GF-D8 (cell line): ENCODE measurements around the gene WDR70.

ENCODE experiments used
- DNase-seq: peaks from one replicate; lab custom pipeline; 2025; lab: John Stamatoyannopoulos, UW

Gene WDR70

DNA sequence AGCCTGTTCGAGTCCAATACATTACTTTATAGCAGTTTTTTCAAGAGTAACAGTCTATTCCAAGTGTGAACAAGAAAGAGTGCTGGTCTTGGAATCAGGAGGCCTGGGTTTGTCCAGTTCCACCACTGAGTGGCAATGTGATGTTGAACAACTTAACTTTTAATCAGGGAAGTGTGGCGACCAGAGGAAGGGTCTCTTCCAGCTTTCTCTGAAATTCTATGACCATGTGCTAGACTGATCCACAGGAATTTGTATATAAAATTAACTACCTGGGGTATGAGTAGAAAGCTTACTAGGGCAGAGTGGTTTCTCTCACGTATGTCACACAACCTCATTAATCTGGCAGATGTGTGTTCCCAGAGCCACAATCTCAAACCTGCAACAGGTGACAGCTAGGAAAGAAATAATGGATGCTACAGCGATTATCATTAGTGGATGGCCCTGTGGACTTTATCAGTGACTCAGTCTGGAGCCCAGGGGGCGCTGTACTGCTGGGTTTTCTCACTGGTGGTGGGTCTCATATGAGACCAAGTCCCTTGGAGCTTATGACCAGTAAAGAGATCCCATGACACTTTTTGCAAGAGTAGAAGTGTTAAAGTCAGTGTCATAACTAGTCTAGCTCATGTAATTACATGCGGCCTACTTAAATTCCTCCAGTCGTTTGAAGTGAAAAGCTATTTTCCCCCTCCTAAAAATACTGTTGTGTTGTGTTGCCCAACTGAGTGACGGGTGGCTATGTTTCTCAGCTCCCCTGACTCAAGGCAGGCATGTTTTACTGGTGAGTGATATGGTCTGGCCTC lies 344.2 kb downstream of the WDR70 start:
- no peak for DNase-seq

DNA sequence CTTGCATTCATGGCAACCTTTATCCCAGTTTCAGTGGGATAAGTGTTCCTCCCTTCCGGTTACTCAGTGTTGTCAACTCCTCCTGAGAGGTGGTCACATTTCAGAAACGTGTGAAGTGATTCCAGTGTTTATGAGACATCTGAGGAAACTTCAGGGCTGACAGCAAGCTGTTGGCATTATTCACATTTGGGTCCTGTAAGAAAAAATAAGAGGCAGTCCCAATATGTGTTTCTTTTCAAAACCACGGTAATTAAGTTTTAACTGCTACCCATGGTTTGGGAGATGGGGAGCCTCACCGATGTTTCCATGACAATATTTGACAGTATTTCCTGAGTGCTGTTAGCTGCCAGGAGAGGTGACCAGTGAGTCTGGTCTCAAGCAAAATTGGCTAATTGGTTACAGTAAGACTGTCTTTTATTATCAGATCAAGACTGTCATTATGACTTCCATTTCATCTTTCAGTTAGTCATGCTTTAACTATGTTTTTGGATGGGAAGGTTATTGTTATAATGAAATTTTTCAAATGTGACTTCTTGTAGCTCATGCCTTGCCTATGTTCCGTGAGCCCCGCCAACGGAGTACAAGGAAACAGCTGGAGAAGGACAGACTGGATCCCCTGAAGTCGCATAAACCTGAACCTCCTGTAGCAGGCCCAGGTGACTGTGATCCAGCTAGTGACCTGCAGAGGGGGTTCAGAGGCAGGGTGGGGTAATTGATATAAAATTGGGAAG lies 345.4 kb downstream of the WDR70 start:
- DNase-seq, result no peak

DNA sequence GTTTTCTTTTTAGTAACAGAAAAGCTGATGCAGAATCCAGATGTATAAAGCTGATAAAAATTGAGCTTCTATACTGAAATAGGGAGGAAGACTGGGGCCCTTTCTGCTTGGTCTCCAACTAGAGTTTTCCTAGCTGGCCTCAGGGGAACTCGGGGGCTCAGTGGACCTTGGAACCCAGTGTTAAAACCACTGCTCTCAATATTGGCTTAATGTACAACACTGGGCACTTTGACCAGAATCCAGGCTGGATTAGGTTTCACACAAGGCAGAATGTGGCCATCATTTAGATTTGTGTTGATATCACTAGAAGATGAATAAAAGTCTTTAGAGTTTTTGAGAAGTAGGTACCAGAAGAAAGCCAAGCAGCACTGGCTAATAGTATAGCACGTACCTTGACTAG lies 346.1 kb downstream of the WDR70 start:
- DNase-seq, result no peak

DNA sequence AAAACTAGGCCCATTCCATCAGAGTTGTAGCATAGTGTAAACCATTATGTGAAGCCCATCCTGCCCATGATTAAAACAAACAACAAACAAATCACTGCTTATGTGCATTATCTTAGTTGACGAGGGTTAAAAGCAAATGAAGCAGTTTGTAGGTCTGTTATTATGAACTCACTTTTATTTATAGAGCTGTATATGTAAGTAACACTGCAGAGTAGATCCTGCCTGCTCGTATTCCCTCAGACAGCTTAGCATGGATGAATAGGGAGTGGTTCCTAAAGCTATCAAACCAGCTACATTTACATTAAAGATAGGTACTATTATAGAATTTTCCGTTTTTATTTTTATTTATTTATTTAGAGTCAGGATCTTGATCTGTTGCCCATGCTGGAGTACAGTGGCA lies 348.1 kb downstream of the WDR70 start:
- no peak for DNase-seq

DNA sequence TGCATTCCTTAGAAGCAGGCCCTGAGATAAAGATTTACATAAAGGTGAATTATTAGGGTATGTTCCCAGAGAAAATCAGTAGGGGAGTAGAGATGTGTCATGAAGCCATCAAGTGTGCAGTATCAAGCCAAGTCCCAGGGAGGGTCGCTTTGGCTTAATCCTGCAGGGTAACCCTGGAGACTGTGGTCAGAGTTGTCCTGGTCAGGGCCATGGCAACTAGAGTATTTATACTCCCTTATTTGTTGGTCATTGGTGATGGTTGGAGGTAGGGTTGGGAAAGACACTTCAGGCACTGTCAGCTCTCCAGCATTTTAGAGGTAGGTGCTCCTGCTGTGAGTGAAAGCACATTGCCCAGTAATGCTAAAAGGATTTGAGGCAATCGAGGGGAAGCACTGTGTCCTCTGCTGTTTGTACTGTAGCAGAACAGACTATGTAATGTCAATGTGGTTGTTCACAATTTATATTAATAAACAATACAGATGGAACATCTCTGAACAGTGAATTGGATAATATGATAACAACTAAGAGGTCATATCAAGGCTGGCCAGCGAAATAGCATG lies 351.9 kb downstream of the WDR70 start:
- DNase-seq, result no peak

DNA sequence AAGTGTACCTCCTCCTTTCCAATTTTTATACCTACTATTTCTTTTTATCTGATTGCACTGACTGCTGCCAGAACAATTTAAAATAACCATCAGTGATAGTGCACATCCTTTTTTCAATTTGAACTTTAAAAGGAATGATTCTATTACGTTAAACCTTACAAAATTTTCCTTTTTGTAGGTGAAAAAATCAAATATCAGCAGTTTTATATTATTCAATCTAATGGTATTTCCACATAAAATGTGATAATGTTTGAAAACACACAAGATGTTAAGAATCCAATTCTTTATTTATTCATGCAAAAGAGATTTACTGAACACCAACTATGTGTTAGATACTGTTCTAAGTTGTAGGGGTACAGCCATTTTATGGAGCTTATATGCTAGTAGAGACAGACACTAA lies 355.0 kb downstream of the WDR70 start:
- DNase-seq, result no peak

DNA sequence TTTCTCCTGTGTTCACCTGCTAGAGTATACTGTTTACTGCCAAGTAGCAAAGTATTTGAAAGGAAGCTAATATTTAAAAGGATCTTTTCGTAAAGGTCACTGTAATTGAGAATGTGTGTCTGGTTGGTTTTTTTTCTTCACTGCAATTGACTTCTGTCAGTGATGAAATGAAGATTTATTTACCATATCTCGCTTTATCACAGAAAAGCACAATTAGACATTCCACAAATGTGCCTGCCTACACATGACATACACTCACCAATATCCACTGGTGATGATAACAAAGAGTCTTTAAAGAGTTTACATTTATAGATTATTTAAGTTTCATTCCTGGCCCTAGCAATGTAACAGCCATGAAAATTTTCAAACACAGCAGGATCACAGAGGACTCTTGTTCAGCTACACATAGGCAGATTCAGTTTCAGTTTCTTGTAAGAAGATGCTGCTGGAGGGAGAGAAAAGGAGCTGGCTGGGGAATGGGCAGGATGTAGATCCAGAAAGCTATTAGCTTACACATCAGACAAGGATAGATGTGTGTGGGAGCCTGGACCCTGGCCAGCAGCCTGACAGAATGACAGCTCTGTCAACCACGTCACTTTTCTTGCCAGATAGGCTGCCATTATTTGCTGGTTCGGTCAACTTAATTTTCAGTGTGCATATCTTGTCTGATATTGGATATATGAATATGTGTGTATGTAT lies 356.7 kb downstream of the WDR70 start:
- no peak for DNase-seq

DNA sequence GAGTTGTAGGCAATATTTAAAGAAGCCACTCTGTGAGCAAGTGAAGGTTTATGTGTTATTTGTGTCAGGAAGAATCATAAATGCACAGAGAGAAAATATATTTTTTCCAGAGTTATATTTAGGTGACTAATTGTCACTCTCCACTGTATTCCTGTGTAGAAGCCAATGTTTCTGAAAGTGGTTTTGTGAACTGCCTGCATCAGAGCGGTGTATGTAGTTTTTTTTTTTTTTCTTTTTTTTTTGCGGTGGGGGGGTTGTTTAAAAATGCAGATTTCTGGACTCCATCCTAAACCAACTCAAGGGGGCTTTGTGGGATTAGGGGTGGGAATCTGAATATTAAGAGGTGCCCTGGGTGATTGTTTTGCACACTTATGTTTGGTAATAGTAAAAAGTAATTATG lies 357.3 kb downstream of the WDR70 start:
- DNase-seq, result no peak

DNA sequence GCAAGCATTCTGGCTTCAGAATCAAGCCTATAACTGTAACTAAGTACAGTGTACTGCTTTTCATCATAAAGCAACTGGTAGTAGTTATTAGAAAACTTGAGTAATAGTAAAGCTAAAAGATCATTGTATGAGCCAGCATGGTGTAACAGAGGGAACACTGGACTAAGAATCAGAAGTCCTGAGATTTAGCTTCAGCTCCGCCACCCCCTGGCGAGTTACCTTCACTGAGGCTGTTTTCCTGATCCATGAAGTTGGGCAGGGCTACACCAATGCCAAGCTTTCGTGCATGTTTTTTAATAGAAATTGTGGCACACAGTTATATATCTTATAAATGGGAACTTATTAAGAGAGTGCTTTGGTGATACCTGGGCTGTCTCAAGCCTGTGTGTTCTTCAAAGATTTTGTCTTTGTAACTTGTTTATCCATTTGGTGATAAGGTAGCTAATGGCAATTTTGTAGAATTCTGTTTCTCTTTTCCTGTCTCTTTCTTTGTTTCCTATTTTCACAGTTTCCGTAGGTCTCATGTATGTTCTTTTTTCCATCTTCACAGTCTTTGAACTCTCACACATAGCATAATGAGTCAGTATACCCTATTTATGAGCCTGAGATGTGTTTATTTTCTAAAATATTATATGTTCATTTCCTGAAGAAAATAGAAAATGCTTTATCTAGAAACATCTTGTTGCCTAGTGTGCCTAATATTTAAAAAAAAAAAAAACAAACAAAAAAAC lies 358.4 kb downstream of the WDR70 start:
- no peak for DNase-seq

DNA sequence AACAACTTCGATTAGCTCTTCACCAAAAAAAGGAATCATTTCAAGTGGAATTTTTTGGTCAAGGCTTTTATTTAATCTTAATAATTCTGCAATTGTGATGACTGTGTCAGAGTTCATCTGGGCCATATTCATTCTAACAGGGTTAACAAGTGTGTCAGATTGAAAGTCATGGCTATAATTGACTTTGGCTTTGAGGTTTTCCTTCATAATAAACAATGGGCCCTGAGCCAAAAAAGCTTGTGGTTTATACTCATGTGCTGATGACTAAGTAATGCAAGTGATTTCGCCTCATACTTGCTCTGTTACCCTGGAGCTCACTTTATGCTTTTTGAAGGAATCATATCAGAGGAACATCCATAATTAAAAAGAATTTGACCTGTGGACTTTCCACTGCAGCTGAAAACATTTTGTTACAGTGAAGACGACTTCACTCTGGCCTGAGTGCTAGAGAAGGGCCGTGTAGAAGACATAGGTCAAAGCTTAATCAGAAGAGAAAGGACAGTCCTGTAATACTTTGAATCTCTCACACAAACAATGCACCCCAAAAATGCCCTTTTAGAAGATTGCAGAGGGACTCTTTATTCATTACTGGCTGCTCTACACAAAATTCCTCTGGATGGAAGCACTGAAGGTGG lies 359.1 kb downstream of the WDR70 start:
- DNase-seq, result no peak

DNA sequence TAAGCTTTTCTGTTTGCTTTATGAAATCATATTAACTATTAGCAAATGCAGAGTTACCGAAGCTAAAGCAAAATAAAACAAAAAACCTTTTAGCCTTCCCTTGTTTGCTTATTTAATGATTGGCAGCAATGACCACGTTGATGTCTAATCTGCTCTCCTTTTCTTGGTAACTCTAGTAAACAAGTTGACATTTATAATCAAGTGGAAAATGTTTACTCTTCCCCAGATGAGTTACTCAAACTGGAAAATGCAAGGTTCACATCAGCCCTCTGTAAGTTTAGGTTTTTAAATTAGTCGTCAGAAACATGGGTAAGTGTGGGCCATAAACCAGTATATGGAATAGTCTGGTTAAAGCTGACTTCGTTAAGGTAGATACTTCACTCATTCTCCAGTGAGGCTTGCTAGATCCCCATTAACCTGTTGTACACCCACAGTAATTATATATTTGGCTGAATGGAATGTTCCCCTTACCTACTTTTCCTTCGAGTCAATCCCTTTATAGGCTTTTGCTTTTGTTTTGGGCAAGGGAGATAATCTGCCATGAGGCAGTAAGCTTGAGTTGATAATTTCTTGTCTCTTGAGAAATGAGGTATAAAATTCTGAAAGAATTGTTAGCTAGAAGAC lies 359.9 kb downstream of the WDR70 start:
- no peak for DNase-seq

DNA sequence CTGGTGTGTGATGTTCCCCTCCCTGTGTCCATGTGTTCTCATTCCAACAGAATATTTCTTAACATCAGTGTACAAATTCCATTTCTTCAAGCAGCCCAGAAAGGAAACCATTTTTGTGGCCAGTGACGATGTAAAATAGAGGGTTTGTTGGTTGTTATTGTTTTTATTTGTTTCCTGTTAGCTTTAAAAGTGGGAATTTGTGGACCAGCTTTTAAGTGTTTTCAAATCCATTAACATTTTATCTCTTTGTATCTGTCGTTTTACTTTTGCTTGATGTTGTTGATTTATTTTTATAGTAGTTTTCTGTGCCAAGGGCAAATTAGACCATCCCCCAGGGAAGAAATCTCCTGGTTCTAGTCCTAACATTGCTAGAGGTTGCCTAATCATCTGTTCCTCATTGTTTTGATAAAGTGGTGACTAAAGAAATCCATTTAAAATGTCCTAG lies 360.7 kb downstream of the WDR70 start:
- DNase-seq, result no peak

DNA sequence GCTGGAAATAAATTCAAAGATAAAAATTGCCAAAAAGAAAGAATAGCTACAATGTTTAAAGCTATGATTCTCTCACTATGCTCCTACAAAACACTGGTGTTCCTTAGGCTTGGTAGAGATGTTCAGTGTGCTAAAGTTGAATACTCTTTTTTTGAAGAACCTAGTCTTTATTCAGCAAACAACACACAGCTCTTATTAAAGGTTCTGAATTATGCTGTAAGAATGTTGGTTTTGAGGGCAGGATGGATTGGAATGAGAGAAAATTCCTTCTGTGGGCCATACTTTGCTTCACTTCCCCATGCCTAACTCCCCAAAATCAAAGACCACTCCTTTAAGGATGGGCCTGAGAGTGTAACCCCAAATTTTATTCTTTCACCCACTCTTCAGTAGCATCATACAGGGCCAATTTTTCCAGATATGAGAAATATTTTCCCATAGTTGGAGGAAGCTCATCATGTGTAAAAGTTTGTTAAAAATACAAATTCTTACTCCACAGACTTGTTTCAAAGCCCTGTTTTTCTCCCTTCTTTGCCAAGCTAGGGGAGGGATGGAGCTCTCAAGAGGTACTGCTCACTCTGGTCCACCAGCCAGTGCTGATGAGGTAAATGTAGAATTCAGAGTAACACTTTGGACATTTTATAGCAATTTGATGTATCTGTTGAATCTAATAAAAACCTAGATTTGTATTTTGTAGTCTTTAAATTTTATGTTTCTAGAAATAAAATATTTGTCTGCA lies 361.4 kb downstream of the WDR70 start:
- DNase-seq, result no peak

DNA sequence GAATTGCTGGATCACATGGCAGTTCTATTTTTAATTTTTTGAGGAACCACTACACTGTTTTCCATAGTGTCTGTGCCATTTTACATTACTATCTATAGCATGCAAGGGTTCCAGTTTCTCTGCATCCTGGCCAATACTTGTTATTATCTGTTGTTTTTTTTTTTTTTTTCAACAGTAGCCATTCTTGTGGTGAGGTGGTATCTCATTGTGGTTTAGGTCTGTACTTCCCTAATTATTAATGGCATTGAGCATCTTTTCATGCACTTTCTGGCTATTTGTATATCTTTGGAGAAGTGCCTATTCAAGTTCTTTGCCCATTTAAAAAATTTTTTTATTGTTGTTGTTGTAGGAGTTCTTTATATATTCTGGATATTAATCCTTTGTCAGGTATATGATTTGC lies 363.0 kb downstream of the WDR70 start:
- DNase-seq, result no peak

DNA sequence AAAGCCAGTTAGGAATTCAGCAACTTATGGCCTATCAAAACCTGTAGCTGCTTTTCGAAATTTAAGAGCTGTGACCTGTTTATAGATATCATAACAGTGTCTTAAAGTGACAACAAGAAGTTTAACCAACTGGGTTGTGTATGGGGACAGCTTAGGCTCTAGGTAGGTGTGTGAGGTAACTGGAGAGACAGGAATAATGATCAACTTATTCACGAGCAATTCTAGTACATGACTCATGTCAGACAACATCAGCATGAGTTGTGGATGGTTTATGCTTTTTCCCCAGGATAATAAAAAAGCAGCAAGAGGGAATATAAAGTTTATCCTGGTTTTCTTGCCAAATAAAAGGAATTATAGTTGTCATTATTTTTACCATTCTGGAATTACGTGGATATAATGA lies 372.1 kb downstream of the WDR70 start:
- no peak for DNase-seq

DNA sequence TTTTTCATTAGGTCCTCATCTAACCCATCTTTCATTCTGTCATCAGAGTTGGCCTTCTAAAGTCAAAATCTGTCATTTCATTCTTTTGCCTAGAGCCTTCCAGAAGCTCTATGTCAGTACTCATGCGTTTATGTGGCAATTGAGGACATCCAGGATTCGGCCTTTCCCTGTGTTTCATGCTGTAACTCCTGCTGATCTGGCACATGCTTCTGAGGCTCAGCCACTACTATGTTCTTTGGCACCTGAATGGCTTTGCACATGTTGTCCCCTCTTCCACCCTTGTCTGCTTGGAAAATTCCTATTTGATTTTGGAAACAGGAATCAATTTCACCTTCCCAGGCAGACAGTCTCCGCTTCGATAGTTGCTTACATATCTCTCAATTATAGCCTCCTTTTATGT lies 375.9 kb downstream of the WDR70 start:
- DNase-seq, result no peak

DNA sequence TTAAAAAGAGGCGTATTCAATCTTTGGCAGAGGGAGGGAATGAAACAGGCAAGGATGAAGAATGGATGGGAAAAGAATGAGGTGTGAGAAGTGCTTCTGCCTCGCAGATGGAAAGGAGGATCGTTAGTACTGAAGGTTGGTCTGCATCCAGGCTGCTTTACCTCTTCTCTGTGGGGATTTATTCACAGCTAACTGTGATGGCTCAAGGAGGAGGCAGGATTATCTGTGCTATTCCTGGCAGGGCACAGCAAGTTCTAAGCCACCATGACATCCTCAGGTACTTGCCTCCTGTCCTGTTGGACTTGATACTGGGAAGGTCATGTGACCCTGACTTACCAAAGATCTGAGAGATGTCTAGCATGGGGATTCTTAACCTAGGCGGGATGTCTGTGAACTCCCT lies 376.5 kb downstream of the WDR70 start:
- DNase-seq, result no peak

DNA sequence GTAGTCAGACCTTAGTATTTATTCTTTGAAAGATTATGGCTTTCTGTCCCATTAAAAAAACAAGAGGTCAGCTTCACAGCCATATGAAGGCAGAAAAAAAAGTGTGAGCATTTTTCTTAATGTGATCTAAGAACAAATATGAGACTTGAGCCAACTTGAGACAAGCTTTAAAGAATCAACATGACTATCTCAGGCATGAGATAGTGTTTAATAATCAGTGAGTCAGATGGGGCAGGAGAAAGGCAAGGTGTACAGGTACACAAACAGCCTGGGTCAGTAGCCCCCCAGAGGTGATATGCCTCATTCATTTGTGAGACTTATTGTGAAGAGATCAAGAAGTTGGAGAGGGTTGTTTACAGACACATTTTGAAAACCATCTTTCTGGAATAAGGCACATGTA lies 377.1 kb downstream of the WDR70 start:
- DNase-seq, result no peak

DNA sequence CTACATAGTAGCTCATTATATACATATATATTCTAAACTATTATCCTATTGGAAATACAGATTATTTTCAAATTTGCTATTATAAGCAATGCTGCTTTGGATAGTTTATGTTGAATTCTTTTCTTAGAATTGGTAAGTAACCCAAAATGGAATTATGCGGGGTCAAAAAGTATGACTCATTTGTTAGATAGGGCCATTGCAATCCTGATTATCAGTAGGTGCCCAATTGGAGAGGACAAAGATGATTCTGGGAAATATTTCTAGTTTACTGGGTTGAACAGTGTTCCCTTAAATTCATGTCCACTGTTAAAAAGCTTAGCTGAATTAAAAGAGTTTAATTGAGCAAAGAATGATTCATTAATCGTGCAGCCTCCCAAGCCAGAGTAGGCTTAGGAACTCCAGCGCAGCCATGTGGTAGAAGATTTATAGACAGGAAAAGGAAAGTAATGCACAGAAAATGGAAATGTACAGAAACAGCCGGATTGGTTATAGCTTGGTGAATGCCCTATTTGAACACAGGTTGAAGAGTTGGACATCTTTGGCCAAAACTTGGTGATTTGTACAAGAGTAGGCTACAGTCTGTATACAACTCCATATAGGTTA lies 379.0 kb downstream of the WDR70 start:
- DNase-seq, result no peak

DNA sequence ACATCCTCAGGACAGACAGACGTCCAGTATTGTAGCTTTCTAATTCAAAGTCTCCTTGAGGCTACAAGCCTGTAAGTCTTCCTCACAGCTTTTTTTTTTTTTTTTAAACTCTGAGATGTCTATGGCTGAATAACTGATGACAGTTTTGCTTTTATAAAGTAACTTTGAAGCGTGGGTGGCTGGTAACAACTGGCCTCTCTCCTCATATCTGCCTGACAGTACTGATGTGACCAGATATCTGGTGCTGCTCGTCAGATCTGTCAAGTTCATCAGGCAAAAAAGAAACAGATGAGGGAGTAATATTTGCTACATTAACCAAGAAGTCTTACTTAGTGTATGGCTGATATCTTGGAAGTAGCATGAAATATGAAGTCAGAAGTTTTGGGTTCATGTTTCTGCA lies 388.1 kb downstream of the WDR70 start:
- no peak for DNase-seq
